HG03039 (cell line): ENCODE measurements around the gene SERPINC1.
"Not testable (repeated sequence)": the region's sequence is repeated elsewhere in the genome, so short reads cannot be mapped to it uniquely, and the experiment has no call there.

ENCODE experiments used
- ATAC-seq: cut with Tn5 transposase; IDR thresholded peaks from one replicate; pipeline ENCODE4 v1.9.1; 2021; ENCODE audit warnings: mild to moderate bottlenecking, moderate library complexity; ENCODE audit not compliant: unreplicated experiment

SERPINC1 gene

GRCh38 chr1:173864179-173864867 lies 52.8 kb downstream of the SERPINC1 start:
- ATAC-seq: no peak

GRCh38 chr1:173863224-173864161 lies 53.6 kb downstream of the SERPINC1 start:
- ATAC-seq: no peak

GRCh38 chr1:173862769-173863223 lies 54.3 kb downstream of the SERPINC1 start:
- ATAC-seq: no peak

GRCh38 chr1:173862146-173862768 lies 54.9 kb downstream of the SERPINC1 start:
- ATAC-seq: not testable (repeated sequence)

GRCh38 chr1:173861731-173862145 lies 55.4 kb downstream of the SERPINC1 start:
- no peak for ATAC-seq

- no peak for ATAC-seq
Measured at GRCh38 chr1:173860065-173860464, 57.1 kb downstream of the SERPINC1 start.

GRCh38 chr1:173859547-173859946 lies 57.6 kb downstream of the SERPINC1 start:
- not testable (repeated sequence) for ATAC-seq

- ATAC-seq: no peak
Measured at GRCh38 chr1:173857363-173857917, 59.7 kb downstream of the SERPINC1 start.

GRCh38 chr1:173856903-173857302 lies 60.2 kb downstream of the SERPINC1 start:
- no peak for ATAC-seq

- no peak for ATAC-seq
Measured at GRCh38 chr1:173856014-173856413, 61.1 kb downstream of the SERPINC1 start.
